WTC11 (cell line): ENCODE results near the gene LEMD3. TPM values are rescaled to one million over a fixed set of nuclear protein-coding genes. Genes with fewer than 3 reads are reported as not detected.

Experiments
- AFF4 ChIP-seq: sonication (generic); formaldehyde crosslinking; IDR thresholded peaks from 2 replicates; pipeline ENCODE4 v1.8.1; 2023; ENCODE audit warnings: mild to moderate bottlenecking, missing genetic modification reagents, borderline replicate concordance
- CREB1 ChIP-seq: sonication (generic); formaldehyde crosslinking; IDR thresholded peaks from 2 replicates; pipeline ENCODE4 v1.8.0; 2023; ENCODE audit warnings: mild to moderate bottlenecking, missing genetic modification reagents
- ELF4 ChIP-seq: sonication (generic); formaldehyde crosslinking; IDR thresholded peaks from 2 replicates; pipeline ENCODE4 v1.8.1; 2022; ENCODE audit warnings: low read depth, mild to moderate bottlenecking, moderate library complexity, missing genetic modification reagents
- GABPB1 ChIP-seq: sonication (generic); formaldehyde crosslinking; IDR thresholded peaks from 2 replicates; pipeline ENCODE4 v1.8.1; 2023; ENCODE audit warnings: mild to moderate bottlenecking, missing genetic modification reagents
- HMGA2 ChIP-seq: fragments of 250-450 bp; sonication (Bioruptor Pico); IDR thresholded peaks from 2 replicates; pipeline ENCODE4 v1.4.0; 2021; ENCODE audit warnings: mild to moderate bottlenecking, moderate library complexity
- JUN ChIP-seq: sonication (generic); formaldehyde crosslinking; IDR thresholded peaks from 2 replicates; pipeline ENCODE4 v1.8.0; 2023; ENCODE audit warnings: mild to moderate bottlenecking, missing genetic modification reagents
- NFE2L1 ChIP-seq: sonication (generic); formaldehyde crosslinking; IDR thresholded peaks from 2 replicates; pipeline ENCODE4 v1.8.1; 2023; ENCODE audit warnings: missing genetic modification reagents
- SOX15 ChIP-seq: fragments of 250-450 bp; sonication (Bioruptor Pico); IDR thresholded peaks from 2 replicates; pipeline ENCODE4 v1.9.0; 2021; ENCODE audit warnings: mild to moderate bottlenecking
- TCF7 ChIP-seq: sonication (generic); formaldehyde crosslinking; IDR thresholded peaks from 2 replicates; pipeline ENCODE4 v1.8.0; 2022; ENCODE audit warnings: mild to moderate bottlenecking, low read depth, missing genetic modification reagents, moderate library complexity
- TEAD1 ChIP-seq: sonication (generic); formaldehyde crosslinking; IDR thresholded peaks from 2 replicates; pipeline ENCODE4 v1.8.0; 2022; ENCODE audit warnings: mild to moderate bottlenecking, missing genetic modification reagents
- USF1 ChIP-seq: sonication (generic); formaldehyde crosslinking; IDR thresholded peaks from 2 replicates; pipeline ENCODE4 v1.8.0; 2022; ENCODE audit warnings: mild to moderate bottlenecking, missing genetic modification reagents
- ZNF232 ChIP-seq: sonication (generic); formaldehyde crosslinking; IDR thresholded peaks from 2 replicates; pipeline ENCODE4 v1.8.0; 2022; ENCODE audit warnings: mild to moderate bottlenecking, missing genetic modification reagents
- ZNF263 ChIP-seq: sonication (generic); formaldehyde crosslinking; IDR thresholded peaks from 2 replicates; pipeline ENCODE4 v1.8.1; 2022; ENCODE audit warnings: low read depth, mild to moderate bottlenecking, moderate library complexity, missing genetic modification reagents
- ZNF512 ChIP-seq: sonication (generic); formaldehyde crosslinking; IDR thresholded peaks from 2 replicates; pipeline ENCODE4 v1.8.1; 2022; ENCODE audit warnings: missing genetic modification reagents, borderline replicate concordance
- ZNF671 ChIP-seq: fragments of 250-450 bp; sonication (Bioruptor Pico); IDR thresholded peaks from 2 replicates; pipeline ENCODE4 v1.8.0; 2021; ENCODE audit warnings: mild to moderate bottlenecking
- ZSCAN18 ChIP-seq: fragments of 250-450 bp; sonication (Bioruptor Pico); IDR thresholded peaks from 2 replicates; pipeline ENCODE4 v2.1.2; 2022; ENCODE audit warnings: mild to moderate bottlenecking, moderate library complexity
- total RNA-seq: library from RNA; stranded (reverse); gene quantifications from 3 replicates; pipeline ENCODE4 v1.2.3, GENCODE V29; 2021
- TF ChIP-seq, protein P1 (sequence below): fragments of 250-450 bp; sonication (Bioruptor Pico); IDR thresholded peaks from 2 replicates; pipeline ENCODE4 v1.9.0; 2021; ENCODE audit warnings: mild to moderate bottlenecking
- TF ChIP-seq, protein P2 (sequence below): sonication (generic); formaldehyde crosslinking; IDR thresholded peaks from 2 replicates; pipeline ENCODE4 v1.8.1; 2023; ENCODE audit warnings: mild to moderate bottlenecking, missing genetic modification reagents
- TF ChIP-seq, protein P3 (sequence below): sonication (generic); formaldehyde crosslinking; IDR thresholded peaks from 2 replicates; pipeline ENCODE4 v1.8.1; 2022; ENCODE audit warnings: mild to moderate bottlenecking, missing genetic modification reagents, moderate library complexity, borderline replicate concordance
- TF ChIP-seq, protein P4 (sequence below): fragments of 250-450 bp; sonication (Bioruptor Pico); IDR thresholded peaks from 2 replicates; pipeline ENCODE4 v1.9.0; 2021; ENCODE audit warnings: moderate library complexity, mild to moderate bottlenecking, inconsistent platforms, borderline replicate concordance
- TF ChIP-seq, protein P5 (sequence below): fragments of 250-450 bp; sonication (Bioruptor Pico); conservative IDR thresholded peaks from 2 replicates; pipeline ENCODE4 v1.9.0; 2021; ENCODE audit warnings: mild to moderate bottlenecking

LEMD3 gene
- total RNA-seq, 1 experiment from 2014 or later, result 31.3 TPM

DNA sequence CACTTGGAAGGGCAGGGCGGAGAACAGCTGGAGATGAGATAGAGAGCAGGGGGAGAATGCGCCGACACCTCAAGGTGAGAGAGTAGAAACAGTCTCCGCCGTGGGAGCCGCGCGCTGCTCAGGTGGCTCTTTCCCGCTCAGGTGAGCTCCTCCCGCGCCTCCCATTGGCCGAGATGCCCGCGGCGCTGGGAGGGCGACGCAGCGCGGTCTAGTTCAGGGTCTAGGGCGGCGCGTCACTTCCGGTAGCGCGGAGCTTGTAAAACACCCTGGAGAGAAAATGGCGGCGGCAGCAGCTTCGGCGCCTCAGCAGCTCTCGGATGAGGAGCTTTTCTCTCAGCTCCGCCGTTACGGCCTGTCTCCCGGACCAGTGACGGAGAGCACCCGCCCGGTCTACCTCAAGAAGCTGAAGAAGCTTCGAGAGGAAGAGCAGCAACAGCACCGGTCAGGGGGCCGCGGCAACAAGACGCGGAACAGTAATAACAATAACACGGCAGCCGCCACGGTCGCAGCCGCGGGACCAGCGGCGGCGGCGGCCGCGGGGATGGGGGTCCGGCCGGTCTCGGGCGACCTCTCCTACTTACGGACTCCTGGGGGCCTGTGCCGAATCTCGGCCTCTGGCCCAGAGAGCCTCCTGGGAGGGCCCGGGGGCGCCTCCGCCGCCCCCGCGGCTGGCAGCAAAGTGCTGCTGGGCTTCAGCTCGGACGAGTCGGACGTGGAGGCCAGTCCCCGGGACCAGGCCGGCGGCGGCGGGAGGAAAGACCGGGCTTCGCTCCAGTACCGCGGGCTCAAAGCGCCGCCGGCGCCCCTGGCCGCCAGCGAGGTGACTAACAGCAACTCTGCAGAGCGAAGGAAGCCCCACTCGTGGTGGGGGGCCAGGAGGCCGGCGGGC, at the start of gene LEMD3 (continued):
- TF ChIP-seq ZSCAN18 (CRISPR knock-in tag) (no peak), USF1 (peak; percentile 94), ELF4 (CRISPR knock-in tag) (peak; percentile 99), ZNF263 (CRISPR knock-in tag) (peak; percentile 87), ZNF671 (CRISPR knock-in tag) (no peak), AFF4 (CRISPR knock-in tag) (peak; percentile 100), ZNF232 (CRISPR knock-in tag) (peak; percentile 100), TEAD1 (CRISPR knock-in tag) (peak; percentile 100), CREB1 (CRISPR knock-in tag) (peak; percentile 99), NFE2L1 (CRISPR knock-in tag) (peak; percentile 100), GABPB1 (CRISPR knock-in tag) (peak; percentile 95), SOX15 (no peak), JUN (peak; percentile 99), HMGA2 (CRISPR knock-in tag) (no peak), TCF7 (CRISPR knock-in tag) (peak; percentile 99), ZNF512 (CRISPR knock-in tag) (peak; percentile 95)
- TF ChIP-seq, protein P1, sequence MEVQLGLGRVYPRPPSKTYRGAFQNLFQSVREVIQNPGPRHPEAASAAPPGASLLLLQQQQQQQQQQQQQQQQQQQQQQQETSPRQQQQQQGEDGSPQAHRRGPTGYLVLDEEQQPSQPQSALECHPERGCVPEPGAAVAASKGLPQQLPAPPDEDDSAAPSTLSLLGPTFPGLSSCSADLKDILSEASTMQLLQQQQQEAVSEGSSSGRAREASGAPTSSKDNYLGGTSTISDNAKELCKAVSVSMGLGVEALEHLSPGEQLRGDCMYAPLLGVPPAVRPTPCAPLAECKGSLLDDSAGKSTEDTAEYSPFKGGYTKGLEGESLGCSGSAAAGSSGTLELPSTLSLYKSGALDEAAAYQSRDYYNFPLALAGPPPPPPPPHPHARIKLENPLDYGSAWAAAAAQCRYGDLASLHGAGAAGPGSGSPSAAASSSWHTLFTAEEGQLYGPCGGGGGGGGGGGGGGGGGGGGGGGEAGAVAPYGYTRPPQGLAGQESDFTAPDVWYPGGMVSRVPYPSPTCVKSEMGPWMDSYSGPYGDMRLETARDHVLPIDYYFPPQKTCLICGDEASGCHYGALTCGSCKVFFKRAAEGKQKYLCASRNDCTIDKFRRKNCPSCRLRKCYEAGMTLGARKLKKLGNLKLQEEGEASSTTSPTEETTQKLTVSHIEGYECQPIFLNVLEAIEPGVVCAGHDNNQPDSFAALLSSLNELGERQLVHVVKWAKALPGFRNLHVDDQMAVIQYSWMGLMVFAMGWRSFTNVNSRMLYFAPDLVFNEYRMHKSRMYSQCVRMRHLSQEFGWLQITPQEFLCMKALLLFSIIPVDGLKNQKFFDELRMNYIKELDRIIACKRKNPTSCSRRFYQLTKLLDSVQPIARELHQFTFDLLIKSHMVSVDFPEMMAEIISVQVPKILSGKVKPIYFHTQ, result no peak
- TF ChIP-seq, protein P2, sequence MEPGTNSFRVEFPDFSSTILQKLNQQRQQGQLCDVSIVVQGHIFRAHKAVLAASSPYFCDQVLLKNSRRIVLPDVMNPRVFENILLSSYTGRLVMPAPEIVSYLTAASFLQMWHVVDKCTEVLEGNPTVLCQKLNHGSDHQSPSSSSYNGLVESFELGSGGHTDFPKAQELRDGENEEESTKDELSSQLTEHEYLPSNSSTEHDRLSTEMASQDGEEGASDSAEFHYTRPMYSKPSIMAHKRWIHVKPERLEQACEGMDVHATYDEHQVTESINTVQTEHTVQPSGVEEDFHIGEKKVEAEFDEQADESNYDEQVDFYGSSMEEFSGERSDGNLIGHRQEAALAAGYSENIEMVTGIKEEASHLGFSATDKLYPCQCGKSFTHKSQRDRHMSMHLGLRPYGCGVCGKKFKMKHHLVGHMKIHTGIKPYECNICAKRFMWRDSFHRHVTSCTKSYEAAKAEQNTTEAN (CRISPR knock-in tag), result peak; percentile 100
- TF ChIP-seq, protein P3, sequence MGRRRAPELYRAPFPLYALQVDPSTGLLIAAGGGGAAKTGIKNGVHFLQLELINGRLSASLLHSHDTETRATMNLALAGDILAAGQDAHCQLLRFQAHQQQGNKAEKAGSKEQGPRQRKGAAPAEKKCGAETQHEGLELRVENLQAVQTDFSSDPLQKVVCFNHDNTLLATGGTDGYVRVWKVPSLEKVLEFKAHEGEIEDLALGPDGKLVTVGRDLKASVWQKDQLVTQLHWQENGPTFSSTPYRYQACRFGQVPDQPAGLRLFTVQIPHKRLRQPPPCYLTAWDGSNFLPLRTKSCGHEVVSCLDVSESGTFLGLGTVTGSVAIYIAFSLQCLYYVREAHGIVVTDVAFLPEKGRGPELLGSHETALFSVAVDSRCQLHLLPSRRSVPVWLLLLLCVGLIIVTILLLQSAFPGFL, result peak; percentile 98
- TF ChIP-seq, protein P4, sequence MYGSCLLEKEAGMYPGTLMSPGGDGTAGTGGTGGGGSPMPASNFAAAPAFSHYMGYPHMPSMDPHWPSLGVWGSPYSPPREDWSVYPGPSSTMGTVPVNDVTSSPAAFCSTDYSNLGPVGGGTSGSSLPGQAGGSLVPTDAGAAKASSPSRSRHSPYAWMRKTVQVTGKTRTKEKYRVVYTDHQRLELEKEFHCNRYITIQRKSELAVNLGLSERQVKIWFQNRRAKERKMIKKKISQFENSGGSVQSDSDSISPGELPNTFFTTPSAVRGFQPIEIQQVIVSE (CRISPR knock-in tag), result no peak
- TF ChIP-seq, protein P5, sequence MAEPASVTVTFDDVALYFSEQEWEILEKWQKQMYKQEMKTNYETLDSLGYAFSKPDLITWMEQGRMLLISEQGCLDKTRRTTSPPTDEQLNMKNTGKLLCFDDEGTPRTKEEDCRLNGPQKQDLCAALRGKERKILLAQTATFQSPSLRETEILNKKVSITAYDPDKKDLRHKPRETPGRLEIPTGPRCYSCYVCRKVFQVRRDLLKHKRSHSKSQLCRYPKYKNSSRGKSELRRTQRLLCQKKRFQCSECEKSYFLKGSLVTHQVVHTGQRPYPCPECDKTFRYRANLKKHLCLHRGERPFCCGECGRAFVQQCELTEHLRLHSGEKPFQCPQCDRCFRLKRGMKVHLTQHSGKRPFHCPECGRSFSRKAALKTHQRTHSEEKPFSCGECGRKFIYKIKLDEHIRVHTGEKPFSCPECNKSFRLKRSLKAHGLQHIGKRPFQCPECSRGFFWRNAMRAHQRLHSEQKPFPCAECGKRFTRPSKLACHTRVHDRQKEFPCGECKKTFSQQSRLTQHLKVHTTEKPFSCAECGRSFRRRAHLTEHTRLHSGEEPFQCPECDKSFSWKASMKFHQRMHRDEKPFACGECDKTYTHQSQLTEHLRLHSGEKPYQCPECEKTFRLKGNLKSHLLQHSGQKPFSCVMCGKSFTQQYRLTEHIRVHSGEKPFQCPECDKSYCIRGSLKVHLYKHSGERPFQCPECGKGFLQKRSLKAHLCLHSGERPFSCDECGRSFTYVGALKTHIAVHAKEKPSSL (CRISPR knock-in tag), result no peak
